ENCODE data around the gene MED12L.

The MED12L gene

GRCh38 chr3:151256749-151257148 lies 171.3 kb downstream of the MED12L start:
- DNase-seq (ENCODE audit: low read depth in 2 of 2), result no peak

- DNase-seq (ENCODE audit: low read depth in 2 of 2), result no peak
Observed at GRCh38 chr3:151259664-151260063, 174.2 kb downstream of the MED12L start.

GRCh38 chr3:151262871-151263525 lies 177.5 kb downstream of the MED12L start:
- no peak for DNase-seq (ENCODE audit: low read depth in 2 of 2)

- DNase-seq (ENCODE audit: low read depth in 2 of 2), result no peak
Observed at GRCh38 chr3:151264605-151265004, 179.1 kb downstream of the MED12L start.

GRCh38 chr3:151265166-151265565 lies 179.7 kb downstream of the MED12L start:
- DNase-seq (ENCODE audit: low read depth in 2 of 2), result no peak

- no peak for DNase-seq (ENCODE audit: low read depth in 2 of 2)
Observed at GRCh38 chr3:151265866-151266265, 180.4 kb downstream of the MED12L start.

GRCh38 chr3:151267066-151267465 lies 181.6 kb downstream of the MED12L start:
- DNase-seq (ENCODE audit: low read depth in 2 of 2), result no peak

- peak in 1 of 2 experiments; percentile 11 for DNase-seq (ENCODE audit: low read depth in 2 of 2)
Observed at GRCh38 chr3:151268267-151269235, 183.1 kb downstream of the MED12L start.

GRCh38 chr3:151269631-151270030 lies 184.2 kb downstream of the MED12L start:
- DNase-seq (ENCODE audit: low read depth in 2 of 2), result no peak

GRCh38 chr3:151275091-151275490 lies 189.6 kb downstream of the MED12L start:
- no peak for DNase-seq (ENCODE audit: low read depth in 2 of 2)

- no peak for DNase-seq (ENCODE audit: low read depth in 2 of 2)
Observed at GRCh38 chr3:151276038-151276686, 190.7 kb downstream of the MED12L start.

GRCh38 chr3:151276687-151277042 lies 191.2 kb downstream of the MED12L start:
- no peak for DNase-seq (ENCODE audit: low read depth in 2 of 2)

GRCh38 chr3:151278230-151278629 lies 192.8 kb downstream of the MED12L start, which contains the start of gene P2RY14:
P2RY14 (minus strand) TSS chr3:151278542; CDS start chr3:151214316, 64,226 bp downstream.
- no peak for DNase-seq (ENCODE audit: low read depth in 2 of 2)

- no peak for DNase-seq (ENCODE audit: low read depth in 2 of 2)
Observed at GRCh38 chr3:151281671-151282324, 196.3 kb downstream of the MED12L start.

- no peak for DNase-seq (ENCODE audit: low read depth in 2 of 2)
Observed at GRCh38 chr3:151282921-151283320, 197.5 kb downstream of the MED12L start.

GRCh38 chr3:151283387-151283786 lies 197.9 kb downstream of the MED12L start:
- no peak for DNase-seq (ENCODE audit: low read depth in 2 of 2)

- no peak for DNase-seq (ENCODE audit: low read depth in 2 of 2)
Observed at GRCh38 chr3:151283907-151284461, 198.5 kb downstream of the MED12L start.

- DNase-seq (ENCODE audit: low read depth in 2 of 2), result no peak
Observed at GRCh38 chr3:151285940-151286339, 200.5 kb downstream of the MED12L start.

GRCh38 chr3:151289445-151289844 lies 204.0 kb downstream of the MED12L start:
- DNase-seq (ENCODE audit: low read depth in 2 of 2), result no peak

- DNase-seq (ENCODE audit: low read depth in 2 of 2), result no peak
Observed at GRCh38 chr3:151290673-151291072, 205.2 kb downstream of the MED12L start.

GRCh38 chr3:151293127-151293526 lies 207.7 kb downstream of the MED12L start:
- no peak for DNase-seq (ENCODE audit: low read depth in 2 of 2)

GRCh38 chr3:151296226-151296625 lies 210.8 kb downstream of the MED12L start:
- DNase-seq (ENCODE audit: low read depth in 2 of 2), result no peak

Data from stimulated activated CD4-positive, alpha-beta T cell treated with anti-CD3 and anti-CD28 coated beads, Interleukin-12 subunit alpha, Interleukin-12 subunit beta, amount 100 ng/mL, for 24 hours (primary cell).